Ovary (tissue), 9 donors: ENCODE measurements around the gene FOXL2. TPM values are rescaled to one million over a fixed set of nuclear protein-coding genes. Genes with fewer than 3 reads are reported as not detected.

Experiments used
- DNase-seq, 5 donors: peaks; one replicate each; pipeline ENCODE4 v3.0.0-alpha.2; 2019 to 2020
- H3K27ac ChIP-seq, 2 donors: fragments of 200-600 bp; one replicate each; pipeline versions ENCODE4 v1.5.1 to v1.8.0; 2019 to 2022
- H3K27me3 ChIP-seq: fragments of 200-600 bp; one replicate; pipeline ENCODE4 v1.8.0; 2022
- H3K36me3 ChIP-seq: fragments of 200-600 bp; sonication (generic); one replicate; pipeline ENCODE4 v1.5.1; 2019
- H3K4me1 ChIP-seq: one replicate; pipeline ENCODE4 v1.8.1; 2013; ENCODE audit warnings: mild to moderate bottlenecking, moderate library complexity; ENCODE audit not compliant: insufficient read depth
- H3K4me3 ChIP-seq: fragments of 200-600 bp; sonication (generic); one replicate; pipeline ENCODE4 v1.5.1; 2017
- H3K9me3 ChIP-seq, 2 donors: fragments of 200-600 bp in 1 of 2; sonication (generic) in 1 of 2; one replicate each; pipeline versions ENCODE4 v1.5.1 to v1.8.1; 2013 to 2019; ENCODE audit warnings: mild to moderate bottlenecking in 1 of 2, moderate library complexity in 1 of 2
- EP300 ChIP-seq: sonication (generic); formaldehyde crosslinking; IDR thresholded peaks from one replicate; pipeline ENCODE4 v1.6.1; 2017; ENCODE audit warnings: antibody characterized with exemption
- POLR2A ChIP-seq: fragments of 450-650 bp; IDR thresholded peaks from one replicate; pipeline ENCODE4 v1.6.1; 2017; ENCODE audit warnings: antibody characterized with exemption, mild to moderate bottlenecking, moderate library complexity
- WGBS, 3 donors: extraction: QIAGEN DNeasy Blood & Tissue Kit in 1 of 3; methylation state at CpG; one replicate each; pipeline versions ENCODE4 v1.1.5 to v1.1.7; 2013 to 2017; 5-methylcytosine and 5-hydroxymethylcytosine counted together
- intact Hi-C, 4 donors: fragments of 100-400 bp; cut with DNase I; formaldehyde crosslinking; loops; one replicate each; pipeline versions ENCODE4 v1.11.0 to v1.15.1; 2022 to 2023
- polyA plus RNA-seq, 2 donors: library from polyadenylated mRNA; stranded (reverse); fragments of 200-250 nt in 1 of 2; fragments of 350-450 nt in 1 of 2; fragmentation: Illumina TruSeq in 1 of 2; extraction: RNeasy Lipid Tissue Mini Kit (QIAGEN cat#74804) in 1 of 2; gene quantifications; one replicate each; pipeline ENCODE4 v1.2.3, GENCODE V29; 2013 to 2014
- total RNA-seq, 7 donors: library from RNA; depleted of rRNA in 2 of 7; stranded (reverse); fragments of >200 nt in 2 of 7; fragmentation: NEBNext Ultra II Directional in 3 of 7; extraction: Animal tissue kit (Norgen Biotek cat#: 25700) in 3 of 7; gene quantifications; one replicate each; pipeline versions ENCODE4 v1.1.0 to v1.2.4, GENCODE V29; 2016 to 2023
- TF ChIP-seq, protein P1 (sequence below), 3 donors: fragments of 450-650 bp in 2 of 3; fragments of 200-600 bp in 1 of 3; IDR thresholded peaks; one replicate each; pipeline versions ENCODE4 v1.5.1 to v1.8.0; 2016 to 2022; ENCODE audit warnings: antibody characterized with exemption in 3 of 3, mild to moderate bottlenecking in 1 of 3
- donor health status: DM: no; HTN: no; CAD: no; lungs with moderate emphysema.
- donor health status: DM: no; HTN: no; CAD: no.
- donor health status: Bipolar disorder and iron deficiency.
- donor health status: DM: yes; HTN: yes; CAD: no.
- donor health status: DM: no; HTN: no; CAD: no.
- donor health status: DM: yes; HTN: yes; CAD: no.

Gene FOXL2
- total and polyA plus RNA-seq, 9 donors: 22.7 to 184 (median 88.8) TPM

DNA sequence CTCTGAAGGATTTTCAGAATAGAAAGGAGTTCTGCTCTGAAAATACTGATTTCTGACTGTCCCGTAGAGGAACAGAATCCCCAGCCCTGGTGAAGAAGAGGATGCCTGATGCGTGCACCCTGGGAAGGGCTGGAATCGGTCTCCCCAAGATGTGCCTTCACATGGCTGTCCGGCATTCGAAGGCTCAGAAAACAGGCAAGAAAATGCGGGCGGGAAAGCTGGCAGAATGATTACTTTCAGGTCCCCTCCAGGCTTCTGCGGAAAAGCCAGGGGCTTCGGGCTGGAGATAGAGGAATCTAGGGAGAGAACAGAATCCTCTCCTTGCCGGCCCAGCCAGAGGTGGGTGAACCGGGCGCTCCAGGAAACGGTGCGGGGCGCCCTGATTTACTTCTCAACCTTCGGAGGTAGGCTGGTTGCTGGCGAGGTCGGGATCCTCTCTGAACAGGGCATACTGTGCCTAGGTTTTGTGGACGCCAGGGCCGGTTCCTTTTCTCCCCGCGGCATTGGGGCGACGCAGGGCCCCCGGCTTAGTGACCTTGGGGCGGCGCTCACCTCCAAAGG, 2.6 kb upstream of the FOXL2 start:
- H3K4me1 ChIP-seq: peaks cover 10% of the 10 kb centered on the region
- no peaks in the 10 kb centered on the region for H3K9me3 ChIP-seq
- peak in 2 of 5 donors; percentile 35 to 57 for DNase-seq
- no peaks in the 10 kb centered on the region for H3K36me3 ChIP-seq
- H3K4me3 ChIP-seq: peak overlapping the region; percentile 23
- WGBS, 3 donors: 5 to 11% (median 9%) methylated on average over 23 to 27 of the region's 27 CpGs
- H3K27ac ChIP-seq: peak overlapping the region; percentile 87 to 100
- TF ChIP-seq EP300 (no peak), POLR2A (no peak)
- TF ChIP-seq, protein P1, sequence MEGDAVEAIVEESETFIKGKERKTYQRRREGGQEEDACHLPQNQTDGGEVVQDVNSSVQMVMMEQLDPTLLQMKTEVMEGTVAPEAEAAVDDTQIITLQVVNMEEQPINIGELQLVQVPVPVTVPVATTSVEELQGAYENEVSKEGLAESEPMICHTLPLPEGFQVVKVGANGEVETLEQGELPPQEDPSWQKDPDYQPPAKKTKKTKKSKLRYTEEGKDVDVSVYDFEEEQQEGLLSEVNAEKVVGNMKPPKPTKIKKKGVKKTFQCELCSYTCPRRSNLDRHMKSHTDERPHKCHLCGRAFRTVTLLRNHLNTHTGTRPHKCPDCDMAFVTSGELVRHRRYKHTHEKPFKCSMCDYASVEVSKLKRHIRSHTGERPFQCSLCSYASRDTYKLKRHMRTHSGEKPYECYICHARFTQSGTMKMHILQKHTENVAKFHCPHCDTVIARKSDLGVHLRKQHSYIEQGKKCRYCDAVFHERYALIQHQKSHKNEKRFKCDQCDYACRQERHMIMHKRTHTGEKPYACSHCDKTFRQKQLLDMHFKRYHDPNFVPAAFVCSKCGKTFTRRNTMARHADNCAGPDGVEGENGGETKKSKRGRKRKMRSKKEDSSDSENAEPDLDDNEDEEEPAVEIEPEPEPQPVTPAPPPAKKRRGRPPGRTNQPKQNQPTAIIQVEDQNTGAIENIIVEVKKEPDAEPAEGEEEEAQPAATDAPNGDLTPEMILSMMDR (IDR thresholded peaks at IDR 0.05): no peak
- no peaks in the 10 kb centered on the region for H3K27me3 ChIP-seq
- intact Hi-C loops: loop anchor here in 2 of 4 donors (10.0 kb wide), 3 partner anchors 165 to 375 kb away; no protein-coding TSS in a partner anchor

GRCh38 chr3:138949002-138949418, 2.1 kb upstream of the FOXL2 start:
- peak overlapping the region; percentile 87 to 100 for H3K27ac ChIP-seq
- intact Hi-C loops: loop anchor here in 2 of 4 donors (10.0 kb wide), 3 partner anchors 166 to 376 kb away; no protein-coding TSS in a partner anchor
- H3K4me1 ChIP-seq: peaks cover 10% of the 10 kb centered on the region
- H3K9me3 ChIP-seq: no peaks in the 10 kb centered on the region
- H3K36me3 ChIP-seq: no peaks in the 10 kb centered on the region
- TF ChIP-seq, protein P1 (IDR thresholded peaks at IDR 0.05): no peak
- no peak for TF ChIP-seq EP300
- no peak for TF ChIP-seq POLR2A
- DNase-seq: peak; percentile 45 to 68 (median 57)
- no peaks in the 10 kb centered on the region for H3K27me3 ChIP-seq
- peak overlapping the region; percentile 15 for H3K4me3 ChIP-seq
- WGBS, 3 donors: 9 to 27% (median 14%) methylated on average over 5 of the region's 5 CpGs

DNA sequence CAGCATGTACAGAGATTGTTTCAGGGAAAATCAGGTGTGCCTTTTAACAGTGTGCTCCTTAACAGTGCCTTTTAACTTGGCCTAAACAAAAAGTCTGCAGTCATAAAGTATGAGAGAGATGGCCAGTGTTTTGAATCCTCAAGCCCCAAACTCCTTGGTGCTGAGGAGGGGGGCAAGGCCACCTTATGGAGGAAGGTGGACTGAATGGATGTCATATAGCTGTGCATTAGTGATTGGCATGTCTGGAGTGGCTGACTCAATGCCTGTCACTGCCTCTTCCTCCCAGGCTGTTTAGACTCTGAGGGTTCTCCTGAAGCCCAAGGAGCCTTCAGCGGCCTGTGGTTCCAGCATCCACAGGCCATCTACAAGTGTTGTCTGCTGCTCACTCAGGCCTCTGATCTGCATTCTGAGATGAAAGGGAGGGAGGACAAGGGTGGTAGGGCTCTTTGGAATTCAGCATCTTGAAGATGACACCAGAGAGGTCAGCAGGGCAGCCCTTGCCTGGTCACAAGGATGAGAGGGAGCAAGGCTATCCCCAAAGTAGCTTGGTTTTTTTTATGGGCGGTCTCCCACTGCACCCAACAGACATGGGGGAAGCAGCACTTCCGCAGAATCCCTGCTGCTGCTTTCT, 1.5 kb upstream of the FOXL2 start:
- TF ChIP-seq EP300 (no peak), POLR2A (no peak)
- TF ChIP-seq, protein P1 (IDR thresholded peaks at IDR 0.05): no peak
- no peak for DNase-seq
- Histone ChIP-seq H3K27me3 (no peaks in the 10 kb centered on the region), H3K36me3 (no peaks in the 10 kb centered on the region), H3K27ac (peak overlapping the region; percentile 87 to 100), H3K9me3 (no peaks in the 10 kb centered on the region), H3K4me3 (peak overlapping the region; percentile 75), H3K4me1 (peaks cover 10% of the 10 kb centered on the region)
- 10 to 66% (median 17%) methylated on average over 3 of the region's 3 CpGs for WGBS, 3 donors
- intact Hi-C loops: loop anchor here in 2 of 4 donors (10.0 kb wide), 3 partner anchors 166 to 376 kb away; no protein-coding TSS in a partner anchor

GRCh38 chr3:138947495-138948121, 671 bp upstream of the FOXL2 start:
- intact Hi-C loops: loop anchor here in 3 of 4 donors (2.0 to 10.0 kb wide), 4 partner anchors 167 to 377 kb away; no protein-coding TSS in a partner anchor
- Histone ChIP-seq H3K4me3 (peak overlapping the region; percentile 75), H3K36me3 (no peaks in the 10 kb centered on the region), H3K9me3 (no peaks in the 10 kb centered on the region), H3K27ac (peak overlapping the region; percentile 87 to 100), H3K4me1 (peaks cover 10% of the 10 kb centered on the region), H3K27me3 (no peaks in the 10 kb centered on the region)
- peak in 1 of 5 donors; percentile 70 for DNase-seq
- 3 to 17% (median 4%) methylated on average over 21 of the region's 21 CpGs for WGBS, 3 donors
- TF ChIP-seq EP300 (no peak), POLR2A (no peak)
- TF ChIP-seq, protein P1 (IDR thresholded peaks at IDR 0.05): no peak
